Spleen (tissue), 7 donors: ENCODE data around the gene MRPS21.

Experiments
- POLR2A ChIP-seq, 3 donors: fragments of 450-650 bp; IDR thresholded peaks; one replicate each; pipeline ENCODE4 v1.5.1; 2017; ENCODE audit warnings: antibody characterized with exemption in 3 of 3, mild to moderate bottlenecking in 1 of 3
- POLR2AphosphoS5 ChIP-seq, 3 donors: sonication (generic); formaldehyde crosslinking; IDR thresholded peaks; one replicate each; pipeline ENCODE4 v1.5.1; 2017; ENCODE audit warnings: antibody characterized with exemption in 3 of 3
- TF ChIP-seq, protein P1 (sequence below), 11 experiments: fragments of 200-600 bp in 7 of 11; fragments of 450-650 bp in 4 of 11; sonication (generic) in 4 of 11; IDR thresholded peaks in 8 of 11; conservative IDR thresholded peaks in 3 of 11; 1 replicate in 7 of 11; 2 replicates in 4 of 11; pipeline versions ENCODE4 v1.4.0 to v1.8.0; 2016 to 2021; ENCODE audit warnings: antibody characterized with exemption in 11 of 11, inconsistent platforms in 4 of 11, mild to moderate bottlenecking in 1 of 11
- donor health status: DM: no; HTN: no; CAD: no; lungs with moderate emphysema.
- donor health status: DM: no; HTN: no; CAD: no.
- donor health status: DM: no; HTN: no; CAD: no.

DNA sequence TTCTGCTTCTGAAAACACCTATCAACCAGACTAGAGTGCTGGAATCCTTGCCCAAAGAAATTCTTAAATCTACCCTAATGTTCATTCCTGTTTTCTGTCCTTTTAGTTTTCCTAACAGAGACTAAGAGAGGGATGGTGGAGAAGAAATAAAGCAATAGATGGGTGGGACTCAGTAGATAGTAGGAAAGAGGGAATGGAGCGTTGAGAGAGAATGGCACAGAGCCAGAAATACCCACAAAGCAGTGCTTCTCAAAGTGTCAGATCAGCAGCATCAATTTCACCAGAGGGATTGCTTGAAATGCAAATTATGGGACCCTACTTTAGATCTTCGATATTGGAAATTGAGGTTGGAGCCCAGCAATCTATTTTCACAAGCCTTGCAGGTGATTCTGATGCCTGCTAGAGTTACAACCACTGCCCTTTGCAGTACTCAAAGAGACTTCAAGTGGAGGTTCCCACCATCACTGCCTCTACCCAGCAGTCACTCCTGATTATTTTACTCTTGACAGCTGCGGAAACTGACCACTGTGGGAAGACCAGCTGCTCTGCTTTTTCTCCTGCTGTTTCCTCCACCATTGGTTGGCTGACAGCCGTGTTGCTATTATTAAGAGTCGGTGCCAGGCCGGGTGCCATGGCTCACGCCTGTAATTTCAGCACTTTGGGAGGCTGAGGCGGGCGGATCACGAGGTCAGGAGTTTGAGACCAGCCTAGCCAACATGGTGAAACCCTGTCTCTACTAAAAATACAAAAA is 16.3 kb downstream of the MRPS21 start:
- TF ChIP-seq, protein P1, sequence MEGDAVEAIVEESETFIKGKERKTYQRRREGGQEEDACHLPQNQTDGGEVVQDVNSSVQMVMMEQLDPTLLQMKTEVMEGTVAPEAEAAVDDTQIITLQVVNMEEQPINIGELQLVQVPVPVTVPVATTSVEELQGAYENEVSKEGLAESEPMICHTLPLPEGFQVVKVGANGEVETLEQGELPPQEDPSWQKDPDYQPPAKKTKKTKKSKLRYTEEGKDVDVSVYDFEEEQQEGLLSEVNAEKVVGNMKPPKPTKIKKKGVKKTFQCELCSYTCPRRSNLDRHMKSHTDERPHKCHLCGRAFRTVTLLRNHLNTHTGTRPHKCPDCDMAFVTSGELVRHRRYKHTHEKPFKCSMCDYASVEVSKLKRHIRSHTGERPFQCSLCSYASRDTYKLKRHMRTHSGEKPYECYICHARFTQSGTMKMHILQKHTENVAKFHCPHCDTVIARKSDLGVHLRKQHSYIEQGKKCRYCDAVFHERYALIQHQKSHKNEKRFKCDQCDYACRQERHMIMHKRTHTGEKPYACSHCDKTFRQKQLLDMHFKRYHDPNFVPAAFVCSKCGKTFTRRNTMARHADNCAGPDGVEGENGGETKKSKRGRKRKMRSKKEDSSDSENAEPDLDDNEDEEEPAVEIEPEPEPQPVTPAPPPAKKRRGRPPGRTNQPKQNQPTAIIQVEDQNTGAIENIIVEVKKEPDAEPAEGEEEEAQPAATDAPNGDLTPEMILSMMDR (IDR thresholded peaks at IDR 0.05 in 8 of 11, conservative IDR thresholded peaks at IDR 0.05 in 3 of 11): no peak
- TF ChIP-seq POLR2AphosphoS5 (IDR thresholded peaks at IDR 0.05) (no peak), POLR2A (IDR thresholded peaks at IDR 0.05) (no peak)
